Measurements from ENCODE around the gene DHRS12. TPM values are rescaled to one million over a fixed set of nuclear protein-coding genes. Genes with fewer than 3 reads are reported as not detected.

DHRS12 gene
- polyA plus RNA-seq, 1 experiment, result 5.6 TPM

DNA sequence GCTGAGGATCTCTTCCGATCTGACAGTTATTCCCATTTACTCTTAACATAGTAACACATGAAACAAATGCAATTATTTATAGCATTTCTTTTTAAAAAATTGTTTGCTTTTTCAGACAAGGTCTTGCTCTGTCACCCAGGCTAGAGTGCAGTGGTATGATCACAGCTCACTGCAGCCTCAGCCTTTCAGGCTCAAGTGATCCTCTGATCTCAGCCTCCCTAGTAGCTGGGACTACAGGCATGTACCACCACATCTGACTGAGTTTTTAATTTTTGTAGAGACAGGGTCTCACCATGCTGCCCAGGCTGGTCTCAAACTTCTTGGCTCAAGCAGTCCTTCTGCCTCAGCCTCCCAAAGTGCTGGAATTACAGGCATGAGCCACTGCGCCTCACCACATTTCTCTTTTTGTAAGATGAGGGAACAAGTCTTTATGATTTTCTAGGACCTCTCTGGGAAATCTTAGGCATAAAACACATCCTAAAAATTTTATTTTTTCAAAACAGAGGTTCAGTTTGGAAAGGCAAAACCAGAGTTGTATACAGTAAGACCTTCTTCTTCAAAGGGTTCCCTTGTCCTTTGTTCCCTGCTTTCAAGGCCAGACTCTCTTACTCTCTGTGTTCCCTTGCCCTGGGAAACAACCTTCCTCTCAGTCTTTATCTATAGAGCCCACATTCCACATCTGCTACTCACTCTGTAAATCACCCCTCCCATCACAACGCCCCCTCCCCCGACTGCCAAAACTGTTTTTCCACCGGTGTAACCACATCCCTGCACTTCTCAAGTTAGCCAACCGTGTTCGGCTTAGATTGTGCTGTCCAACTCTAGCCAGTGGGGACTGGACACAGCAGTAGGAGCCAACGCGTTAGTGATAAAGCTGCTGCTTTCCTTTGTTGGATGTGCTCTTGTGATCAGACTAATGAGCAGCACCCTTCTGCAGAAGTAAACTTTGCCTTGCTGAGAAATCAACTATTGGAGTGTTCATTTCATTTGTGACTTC lies 56.2 kb downstream of the DHRS12 start:
- CTCF ChIA-PET, result no interaction called here
- Histone ChIP-seq H3K27me3 (ENCODE audit: control insufficient read depth, insufficient read depth, low read length) (no peaks in the 10 kb centered on the region), H3K36me3 (ENCODE audit: control insufficient read depth, insufficient read depth, low read length) (peaks cover 1% of the 10 kb centered on the region; the same call in 1 of the 2 replicates), H3K4me3 (ENCODE audit: low read depth, low read length) (no peak overlapping the region)
- POLR2A ChIA-PET, result no interaction called here
- no peak for DNase-seq (ENCODE audit: low read depth)
- TF ChIP-seq, protein P1, sequence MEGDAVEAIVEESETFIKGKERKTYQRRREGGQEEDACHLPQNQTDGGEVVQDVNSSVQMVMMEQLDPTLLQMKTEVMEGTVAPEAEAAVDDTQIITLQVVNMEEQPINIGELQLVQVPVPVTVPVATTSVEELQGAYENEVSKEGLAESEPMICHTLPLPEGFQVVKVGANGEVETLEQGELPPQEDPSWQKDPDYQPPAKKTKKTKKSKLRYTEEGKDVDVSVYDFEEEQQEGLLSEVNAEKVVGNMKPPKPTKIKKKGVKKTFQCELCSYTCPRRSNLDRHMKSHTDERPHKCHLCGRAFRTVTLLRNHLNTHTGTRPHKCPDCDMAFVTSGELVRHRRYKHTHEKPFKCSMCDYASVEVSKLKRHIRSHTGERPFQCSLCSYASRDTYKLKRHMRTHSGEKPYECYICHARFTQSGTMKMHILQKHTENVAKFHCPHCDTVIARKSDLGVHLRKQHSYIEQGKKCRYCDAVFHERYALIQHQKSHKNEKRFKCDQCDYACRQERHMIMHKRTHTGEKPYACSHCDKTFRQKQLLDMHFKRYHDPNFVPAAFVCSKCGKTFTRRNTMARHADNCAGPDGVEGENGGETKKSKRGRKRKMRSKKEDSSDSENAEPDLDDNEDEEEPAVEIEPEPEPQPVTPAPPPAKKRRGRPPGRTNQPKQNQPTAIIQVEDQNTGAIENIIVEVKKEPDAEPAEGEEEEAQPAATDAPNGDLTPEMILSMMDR (IDR thresholded peaks at IDR 0.05; ENCODE audit: insufficient read depth, low read depth, low read length), result no peak

DNA sequence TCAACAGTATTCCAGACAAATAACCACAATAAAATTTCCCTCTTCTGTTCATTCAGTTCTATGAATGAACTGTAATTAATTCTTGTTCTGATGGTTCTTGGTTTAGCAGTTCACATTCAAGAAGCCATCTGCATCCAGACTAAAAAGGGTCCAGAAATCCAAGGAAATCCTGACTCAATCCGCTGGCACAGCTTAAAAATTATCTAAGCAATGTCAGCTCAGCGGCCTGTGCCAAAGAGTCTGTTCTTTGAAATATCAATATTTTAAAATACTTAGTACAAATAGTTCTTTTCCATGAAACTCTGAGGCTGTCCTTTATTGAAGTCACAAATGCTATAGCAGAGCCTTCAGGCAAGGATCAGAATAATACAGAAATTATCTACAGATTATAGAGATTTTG lies 57.2 kb downstream of the DHRS12 start:
- Histone ChIP-seq H3K4me3 (ENCODE audit: low read depth, low read length) (no peak overlapping the region), H3K27me3 (ENCODE audit: control insufficient read depth, insufficient read depth, low read length) (no peaks in the 10 kb centered on the region), H3K36me3 (ENCODE audit: control insufficient read depth, insufficient read depth, low read length) (0 out of 2 replicates have a peak, but pooled peaks cover 1% of the 10 kb centered on the region)
- ChIA-PET CTCF (no interaction called here), POLR2A (no interaction called here)
- TF ChIP-seq, protein P1 (IDR thresholded peaks at IDR 0.05; ENCODE audit: insufficient read depth, low read depth, low read length), result no peak
- no peak for DNase-seq (ENCODE audit: low read depth)

DNA sequence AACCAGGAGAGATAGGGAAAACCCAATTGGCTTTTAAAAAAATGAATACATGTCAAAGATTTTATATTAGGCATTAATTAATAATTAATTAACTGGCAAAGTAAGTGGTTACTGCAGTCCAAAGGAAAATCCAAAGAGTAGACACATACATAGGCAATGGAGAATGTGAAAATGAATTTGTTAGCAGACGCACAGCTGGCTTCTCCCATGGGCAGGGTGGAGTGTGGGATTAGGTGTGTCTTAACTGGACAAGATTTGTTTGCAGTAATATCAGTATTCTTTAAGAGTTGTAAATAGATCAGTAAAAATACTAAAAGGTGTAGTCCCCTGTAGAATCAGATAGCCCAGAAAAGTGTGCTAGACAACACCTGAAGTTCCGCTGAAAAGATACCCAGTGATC lies 58.7 kb downstream of the DHRS12 start:
- CTCF ChIA-PET, result no interaction called here
- DNase-seq (ENCODE audit: low read depth), result no peak
- TF ChIP-seq, protein P1 (IDR thresholded peaks at IDR 0.05; ENCODE audit: insufficient read depth, low read depth, low read length), result no peak
- no peak overlapping the region for H3K4me3 ChIP-seq (ENCODE audit: low read depth, low read length)
- POLR2A ChIA-PET, result no interaction called here
- 0 out of 2 replicates have a peak, but pooled peaks cover 1% of the 10 kb centered on the region for H3K36me3 ChIP-seq (ENCODE audit: control insufficient read depth, insufficient read depth, low read length)
- no peaks in the 10 kb centered on the region for H3K27me3 ChIP-seq (ENCODE audit: control insufficient read depth, insufficient read depth, low read length)

DNA sequence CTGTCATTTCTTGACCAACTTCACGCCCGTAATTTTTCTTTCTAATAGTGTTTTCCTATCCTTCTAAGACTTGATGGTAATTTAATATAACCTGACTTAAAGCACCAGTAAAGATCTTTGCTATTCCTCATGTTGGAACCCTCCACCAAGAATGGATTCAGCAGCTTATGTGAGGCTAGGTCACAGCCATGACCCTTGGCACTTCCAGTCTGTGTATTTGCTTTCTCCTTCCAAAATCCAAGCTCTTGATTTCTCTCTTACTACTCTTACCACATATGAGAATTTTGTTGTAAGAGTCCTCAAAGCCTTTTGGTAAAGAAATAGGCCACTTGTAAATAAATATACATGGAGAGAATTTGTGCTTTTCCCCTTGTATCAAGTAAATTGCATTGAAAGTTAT lies 61.4 kb downstream of the DHRS12 start:
- no peak for DNase-seq (ENCODE audit: low read depth)
- Histone ChIP-seq H3K27me3 (ENCODE audit: control insufficient read depth, insufficient read depth, low read length) (no peaks in the 10 kb centered on the region), H3K36me3 (ENCODE audit: control insufficient read depth, insufficient read depth, low read length) (no peaks in the 10 kb centered on the region), H3K4me3 (ENCODE audit: low read depth, low read length) (no peak overlapping the region)
- CTCF ChIA-PET, result interaction anchor here (0.7 to 1.7 kb wide), 3 partner anchors 9 to 412 kb away, joined by 3 to 4 read pairs (median 4); no protein-coding TSS in a partner anchor
- TF ChIP-seq, protein P1 (IDR thresholded peaks at IDR 0.05; ENCODE audit: insufficient read depth, low read depth, low read length), result no peak
- POLR2A ChIA-PET, result no interaction called here

DNA sequence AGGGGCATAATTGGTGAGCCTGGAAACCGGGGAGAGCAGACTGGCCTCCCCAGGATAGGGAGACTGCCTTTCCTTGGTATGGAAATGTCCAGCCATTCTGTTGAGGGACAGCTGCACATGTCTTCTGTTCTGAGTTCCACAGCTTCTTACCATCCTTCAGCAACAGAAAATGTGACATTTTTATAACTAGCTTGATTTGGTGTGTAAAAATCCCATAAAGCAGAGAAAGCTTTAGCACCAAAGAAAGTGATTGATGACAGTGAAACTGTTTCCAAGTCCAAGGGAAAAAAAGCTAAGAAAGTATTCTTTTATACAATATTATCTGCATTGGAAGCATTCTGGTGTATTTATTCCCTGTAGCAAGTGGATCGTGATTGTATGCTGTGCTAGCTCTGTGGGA lies 61.9 kb downstream of the DHRS12 start:
- H3K36me3 ChIP-seq (ENCODE audit: control insufficient read depth, insufficient read depth, low read length), result no peaks in the 10 kb centered on the region
- TF ChIP-seq, protein P1 (IDR thresholded peaks at IDR 0.05; ENCODE audit: insufficient read depth, low read depth, low read length), result no peak
- no peaks in the 10 kb centered on the region for H3K27me3 ChIP-seq (ENCODE audit: control insufficient read depth, insufficient read depth, low read length)
- POLR2A ChIA-PET, result no interaction called here
- CTCF ChIA-PET, result interaction anchor here (0.9 to 1.3 kb wide), 2 partner anchors 19 to 156 kb away, joined by 3 to 5 read pairs; no protein-coding TSS in a partner anchor
- H3K4me3 ChIP-seq (ENCODE audit: low read depth, low read length), result no peak overlapping the region
- no peak for DNase-seq (ENCODE audit: low read depth)

All from BJ (cell line).